H9 (cell line): Measurements from ENCODE around the gene WARS2. TPM values are rescaled to one million over a fixed set of nuclear protein-coding genes. Genes with fewer than 3 reads are reported as not detected.

ENCODE experiments used
- DNase-seq: peaks from one replicate; pipeline ENCODE4 v3.0.0-alpha.2; 2017
- H2AFZ ChIP-seq: one replicate; pipeline ENCODE4 v1.6.1; 2013; ENCODE audit warnings: mild to moderate bottlenecking, low read length, control low read depth, moderate library complexity
- H2AK5ac ChIP-seq: 2 replicates; pipeline ENCODE4 v1.6.1; 2013; ENCODE audit warnings: low read length, control low read depth, mixed read lengths; ENCODE audit not compliant: insufficient read length
- H2BK120ac ChIP-seq: one replicate; pipeline ENCODE4 v1.6.1; 2013; ENCODE audit warnings: low read depth, mild to moderate bottlenecking, low read length, control low read depth, inconsistent platforms; ENCODE audit not compliant: poor library complexity, severe bottlenecking
- H2BK12ac ChIP-seq: 2 replicates; pipeline ENCODE4 v1.6.1; 2013; ENCODE audit warnings: low read length, control low read depth, mixed read lengths, low read depth; ENCODE audit not compliant: insufficient read length
- H2BK15ac ChIP-seq: 2 replicates; pipeline ENCODE4 v1.6.1; 2013; ENCODE audit warnings: low read depth, low read length, control low read depth
- H2BK20ac ChIP-seq: one replicate; pipeline ENCODE4 v1.6.1; 2013; ENCODE audit warnings: low read depth, mild to moderate bottlenecking, low read length, control low read depth, inconsistent platforms; ENCODE audit not compliant: poor library complexity, severe bottlenecking
- H2BK5ac ChIP-seq: 2 replicates; pipeline ENCODE4 v1.6.1; 2013; ENCODE audit warnings: low read length, control low read depth, mixed read lengths; ENCODE audit not compliant: insufficient read length
- H3K14ac ChIP-seq: 2 replicates; pipeline ENCODE4 v1.6.1; 2013; ENCODE audit warnings: low read length, control low read depth; ENCODE audit not compliant: insufficient read depth
- H3K18ac ChIP-seq: 2 replicates; pipeline ENCODE4 v1.6.1; 2013; ENCODE audit warnings: low read depth, mild to moderate bottlenecking, mixed read lengths, low read length, control low read depth; ENCODE audit not compliant: insufficient read length
- H3K23ac ChIP-seq: 2 replicates; pipeline ENCODE4 v1.6.1; 2013; ENCODE audit warnings: low read length, control low read depth, mixed read lengths, low read depth; ENCODE audit not compliant: insufficient read length
- H3K23me2 ChIP-seq: 2 replicates; pipeline ENCODE4 v1.6.1; 2013; ENCODE audit warnings: low read depth, mild to moderate bottlenecking, mixed read lengths, low read length, control low read depth; ENCODE audit not compliant: insufficient read length, poor library complexity, severe bottlenecking
- H3K27ac ChIP-seq: 2 replicates; pipeline ENCODE4 v1.5.1; 2013; ENCODE audit warnings: low read length, control low read depth, mixed read lengths, low read depth; ENCODE audit not compliant: insufficient read length
- H3K27me3 ChIP-seq: 2 replicates; pipeline ENCODE4 v1.6.1; 2013; ENCODE audit warnings: low read length, control low read depth, inconsistent platforms; ENCODE audit not compliant: insufficient read depth
- H3K4ac ChIP-seq: 2 replicates; pipeline ENCODE4 v1.6.1; 2013; ENCODE audit warnings: low read depth, mild to moderate bottlenecking, control low read depth, inconsistent platforms, low read length, moderate library complexity
- H3K4me1 ChIP-seq: 2 replicates; pipeline ENCODE4 v1.6.1; 2013; ENCODE audit warnings: low read length, control low read depth, inconsistent platforms; ENCODE audit not compliant: insufficient read depth
- H3K4me2 ChIP-seq: 2 replicates; pipeline ENCODE4 v1.6.1; 2013; ENCODE audit warnings: low read length, control low read depth, mixed read lengths; ENCODE audit not compliant: insufficient read length, insufficient read depth
- H3K56ac ChIP-seq: 2 replicates; pipeline ENCODE4 v1.6.1; 2013; ENCODE audit warnings: low read depth, mild to moderate bottlenecking, mixed read lengths, low read length, control low read depth; ENCODE audit not compliant: insufficient read length
- H3K79me1 ChIP-seq: 2 replicates; pipeline ENCODE4 v1.6.1; 2013; ENCODE audit warnings: low read depth, mild to moderate bottlenecking, moderate library complexity, low read length, control low read depth, inconsistent platforms; ENCODE audit not compliant: insufficient read depth, poor library complexity, severe bottlenecking
- H3K79me2 ChIP-seq: 2 replicates; pipeline ENCODE4 v1.6.1; 2013; ENCODE audit warnings: low read length, control low read depth, inconsistent platforms; ENCODE audit not compliant: insufficient read depth
- H3K9ac ChIP-seq: 2 replicates; pipeline ENCODE4 v1.6.1; 2013; ENCODE audit warnings: low read length, control low read depth, mixed read lengths; ENCODE audit not compliant: insufficient read length; ENCODE audit errors: extremely low read depth
- H3K9me3 ChIP-seq: one replicate; pipeline ENCODE4 v1.6.1; 2013; ENCODE audit warnings: low read depth, low read length, inconsistent platforms; ENCODE audit not compliant: control insufficient read depth
- H3T11ph ChIP-seq: one replicate; pipeline ENCODE4 v1.6.1; 2013; ENCODE audit warnings: mild to moderate bottlenecking, low read length, control low read depth, inconsistent platforms
- H4K20me1 ChIP-seq: one replicate; pipeline ENCODE4 v1.6.1; 2013; ENCODE audit not compliant: control insufficient read depth, insufficient read length, insufficient read depth
- H4K5ac ChIP-seq: 2 replicates; pipeline ENCODE4 v1.6.1; 2013; ENCODE audit warnings: low read depth, mild to moderate bottlenecking, mixed read lengths, low read length, control low read depth; ENCODE audit not compliant: insufficient read length
- H4K8ac ChIP-seq: replicated peaks from 2 replicates; pipeline ENCODE4 v1.6.1; 2013; ENCODE audit warnings: low read length, control low read depth, mixed read lengths, low read depth; ENCODE audit not compliant: insufficient read length
- H4K91ac ChIP-seq: 2 replicates; pipeline ENCODE4 v1.6.1; 2013; ENCODE audit warnings: low read depth, mild to moderate bottlenecking, moderate library complexity, mixed read lengths, low read length, control low read depth; ENCODE audit not compliant: insufficient read length
- H3K27ac Mint-ChIP-seq, 3 experiments: 2 replicates in 2 of 3; 3 replicates in 1 of 3; pipeline ENCODE4 v1.8.0; 2020 to 2021; ENCODE audit warnings: mixed read lengths in 3 of 3, mild to moderate bottlenecking in 1 of 3, moderate library complexity in 1 of 3
- H3K27me3 Mint-ChIP-seq: 2 replicates; pipeline ENCODE4 v1.8.0; 2021; ENCODE audit warnings: low read depth, mild to moderate bottlenecking, moderate library complexity, mixed read lengths
- H3K36me3 Mint-ChIP-seq, 3 experiments: 2 replicates in 2 of 3; 3 replicates in 1 of 3; pipeline ENCODE4 v1.8.0; 2020 to 2021; ENCODE audit warnings: low read depth in 3 of 3, mixed read lengths in 3 of 3; ENCODE audit not compliant: insufficient read depth in 1 of 3
- H3K4me1 Mint-ChIP-seq, 2 experiments: 2 replicates each; pipeline ENCODE4 v1.8.0; 2020; ENCODE audit warnings: mixed read lengths in 2 of 2
- H3K4me3 Mint-ChIP-seq, 2 experiments: 2 replicates in 1 of 2; 3 replicates in 1 of 2; pipeline ENCODE4 v1.8.0; 2020 to 2021; ENCODE audit warnings: mild to moderate bottlenecking in 2 of 2, mixed read lengths in 2 of 2, moderate library complexity in 1 of 2
- H3K9me3 Mint-ChIP-seq, 2 experiments: 2 replicates in 1 of 2; 3 replicates in 1 of 2; pipeline ENCODE4 v1.8.0; 2020; ENCODE audit warnings: mild to moderate bottlenecking in 2 of 2, mixed read lengths in 2 of 2, moderate library complexity in 1 of 2
- CTCF ChIP-seq: fragments of 200-600 bp; sonication (generic); conservative IDR thresholded peaks from 3 replicates; pipeline ENCODE4 v1.8.0; 2021; ENCODE audit warnings: antibody characterized with exemption, mild to moderate bottlenecking
- WGBS: extraction: QIAGEN DNeasy Blood & Tissue Kit; methylation state at CpG from one replicate; pipeline ENCODE4 v1.1.7; 2013; ENCODE audit warnings: missing lambda C conversion rate, low lambda C conversion rate, mixed read lengths; ENCODE audit not compliant: insufficient read length; ENCODE audit errors: extremely low coverage; 5-methylcytosine and 5-hydroxymethylcytosine counted together
- total RNA-seq: library from RNA; stranded (reverse); gene quantifications from 2 replicates; pipeline ENCODE4 v1.2.1, GENCODE V29; 2021

WARS2 gene
- total RNA-seq, 1 experiment from 2014 or later: 9.7 TPM

DNA sequence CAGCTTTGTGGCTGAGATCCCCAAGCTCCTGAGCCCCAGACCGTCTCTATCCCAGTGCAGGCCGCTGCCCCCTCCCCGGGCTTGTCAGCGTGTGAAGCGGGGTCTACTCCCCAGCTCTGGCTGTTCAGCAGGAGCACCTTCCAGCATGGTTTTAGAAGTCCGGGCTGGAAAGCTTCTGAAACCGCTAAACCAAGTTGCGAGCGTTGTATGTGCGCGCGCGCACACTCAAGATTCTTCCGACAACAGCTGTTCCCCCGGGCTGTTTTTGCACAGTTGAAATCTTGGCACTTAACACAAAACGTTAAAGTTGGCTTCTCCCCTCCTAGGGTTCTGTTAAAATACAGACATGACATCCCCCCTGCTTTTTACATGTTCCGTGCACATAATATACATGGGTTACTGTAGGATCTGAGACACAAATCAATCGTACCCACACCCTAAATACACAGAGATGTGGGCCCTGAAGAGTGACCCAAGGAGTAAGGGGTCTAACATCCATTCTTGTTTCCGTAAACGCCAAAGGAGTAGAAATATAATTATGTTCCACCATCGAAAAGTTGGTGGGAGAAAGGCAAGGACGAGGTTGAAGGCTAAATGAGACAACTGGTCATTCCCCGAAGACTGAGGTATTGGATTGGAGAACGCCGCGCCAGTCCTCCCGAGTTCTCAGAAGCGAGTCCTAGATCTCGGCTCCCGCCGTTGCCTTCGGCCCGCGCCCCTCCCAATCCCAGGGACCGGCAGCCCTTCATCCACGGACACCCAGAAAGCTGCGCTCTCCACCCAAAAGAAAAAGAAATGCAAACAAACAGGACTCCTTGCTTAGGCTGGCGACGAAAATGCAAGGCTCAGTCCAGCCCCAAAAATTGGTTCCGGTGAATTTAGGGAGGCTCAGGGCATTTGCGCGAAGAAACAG is 153.6 kb downstream of the WARS2 start:
- H2AFZ ChIP-seq: no peak overlapping the region
- Mint-ChIP-seq H3K4me3 (peak overlapping the region; percentile 46 to 85), H3K27me3 (peaks cover 100% of the 10 kb centered on the region), H3K27ac (no peak overlapping the region), H3K4me1 (peaks cover 59 to 80% of the 10 kb centered on the region in 2 experiments), H3K9me3 (peaks cover 2 to 7% of the 10 kb centered on the region in 2 experiments), H3K36me3 (no peaks in the 10 kb centered on the region; a peak in 1 of 7 replicates)
- no peak overlapping the region for H3K27ac ChIP-seq
- H3K9me3 ChIP-seq: no peaks in the 10 kb centered on the region
- H3K4me1 ChIP-seq: peaks cover 6% of the 10 kb centered on the region
- H4K8ac ChIP-seq: no peak overlapping the region
- H3K14ac ChIP-seq: no peak overlapping the region
- no peak overlapping the region for H3K4ac ChIP-seq
- peaks cover 16% of the 10 kb centered on the region for H3K23me2 ChIP-seq
- H2BK12ac ChIP-seq: no peak overlapping the region
- no peak for TF ChIP-seq CTCF
- DNase-seq: no peak
- H3K18ac ChIP-seq: no peak overlapping the region
- no peak overlapping the region for H3K9ac ChIP-seq
- no peak overlapping the region for H4K5ac ChIP-seq
- no peaks in the 10 kb centered on the region for H4K20me1 ChIP-seq
- H3K4me2 ChIP-seq: peak overlapping the region; percentile 67
- H3K27me3 ChIP-seq: peaks cover 90% of the 10 kb centered on the region
- no peak overlapping the region for H2BK20ac ChIP-seq
- no peak overlapping the region for H2BK15ac ChIP-seq
- WGBS: no CpG with 5 or more reads among the region's 42 CpGs
- H2BK5ac ChIP-seq: no peak overlapping the region
- no peaks in the 10 kb centered on the region for H3K79me1 ChIP-seq
- H4K91ac ChIP-seq: no peak overlapping the region
- no peak overlapping the region for H3K56ac ChIP-seq
- H3K23ac ChIP-seq: no peak overlapping the region
- H3K79me2 ChIP-seq: no peaks in the 10 kb centered on the region
- no peak overlapping the region for H2BK120ac ChIP-seq
- H2AK5ac ChIP-seq: no peak overlapping the region
- no peak overlapping the region for H3T11ph ChIP-seq
